ENCODE measurements around the gene VPS72.

DNA sequence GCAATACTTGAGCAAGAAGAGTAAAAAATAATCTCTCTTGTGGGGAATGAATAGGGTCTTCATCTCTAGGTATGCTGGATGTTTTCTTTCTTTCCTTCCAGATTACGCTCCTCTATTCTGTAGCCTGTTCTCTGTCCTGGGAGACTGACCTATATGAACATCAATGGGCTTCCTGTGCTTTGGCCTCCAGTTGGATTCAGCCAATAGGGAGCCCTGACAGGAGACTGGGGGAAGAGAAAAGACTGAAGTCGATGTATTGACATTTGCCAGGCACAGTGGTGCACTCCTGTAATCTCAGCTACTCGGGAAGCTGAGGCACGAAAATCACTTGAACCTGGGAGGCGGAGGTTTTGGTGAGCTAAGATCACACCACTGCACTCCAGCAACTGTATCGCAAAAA, 61.2 kb downstream of the VPS72 start:
- TF ChIP-seq, protein P1, sequence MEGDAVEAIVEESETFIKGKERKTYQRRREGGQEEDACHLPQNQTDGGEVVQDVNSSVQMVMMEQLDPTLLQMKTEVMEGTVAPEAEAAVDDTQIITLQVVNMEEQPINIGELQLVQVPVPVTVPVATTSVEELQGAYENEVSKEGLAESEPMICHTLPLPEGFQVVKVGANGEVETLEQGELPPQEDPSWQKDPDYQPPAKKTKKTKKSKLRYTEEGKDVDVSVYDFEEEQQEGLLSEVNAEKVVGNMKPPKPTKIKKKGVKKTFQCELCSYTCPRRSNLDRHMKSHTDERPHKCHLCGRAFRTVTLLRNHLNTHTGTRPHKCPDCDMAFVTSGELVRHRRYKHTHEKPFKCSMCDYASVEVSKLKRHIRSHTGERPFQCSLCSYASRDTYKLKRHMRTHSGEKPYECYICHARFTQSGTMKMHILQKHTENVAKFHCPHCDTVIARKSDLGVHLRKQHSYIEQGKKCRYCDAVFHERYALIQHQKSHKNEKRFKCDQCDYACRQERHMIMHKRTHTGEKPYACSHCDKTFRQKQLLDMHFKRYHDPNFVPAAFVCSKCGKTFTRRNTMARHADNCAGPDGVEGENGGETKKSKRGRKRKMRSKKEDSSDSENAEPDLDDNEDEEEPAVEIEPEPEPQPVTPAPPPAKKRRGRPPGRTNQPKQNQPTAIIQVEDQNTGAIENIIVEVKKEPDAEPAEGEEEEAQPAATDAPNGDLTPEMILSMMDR (IDR thresholded peaks at IDR 0.05) = no peak
- TF ChIP-seq POLR2A (IDR thresholded peaks at IDR 0.05) = no peak
